NCI-H446 treated with DMSO at 0.1 percent for 48 hours (cell line): ENCODE measurements around the gene DNAJB7.
"Not testable (repeated sequence)": the region's sequence is repeated elsewhere in the genome, so short reads cannot be mapped to it uniquely, and the experiment has no call there.

ENCODE experiments used
- DNase-seq: peaks from one replicate; lab custom pipeline; 2025; lab: John Stamatoyannopoulos, UW

DNAJB7 gene

GRCh38 chr22:40862013-40862412 lies at the start of gene DNAJB7:
Gene DNAJB7 (minus strand): TSS chr22:40862113. CDS start chr22:40861994, 119 bp downstream.
- no peak for DNase-seq

- DNase-seq, result no peak
Observed at GRCh38 chr22:40908895-40909294, 47.0 kb upstream of the DNAJB7 start.

DNA sequence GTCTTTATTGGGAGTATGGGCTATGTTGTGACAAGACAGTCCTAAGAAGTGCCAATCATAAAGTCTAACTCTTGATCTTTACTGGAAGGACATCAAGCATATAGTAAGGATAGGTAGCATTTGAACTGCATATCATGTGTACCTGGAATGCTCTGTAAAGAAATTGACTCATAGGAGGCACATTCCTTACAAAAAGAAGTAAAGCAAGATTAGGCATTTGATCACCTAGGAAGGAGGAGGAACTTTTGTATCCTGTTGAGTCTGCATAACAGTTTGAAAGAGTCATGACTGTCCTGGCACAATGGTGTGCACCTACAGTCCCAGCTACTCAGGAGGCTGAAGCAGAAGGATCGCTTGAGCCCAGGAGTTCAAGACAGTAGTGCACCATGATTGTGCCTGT lies 42.2 kb upstream of the DNAJB7 start:
- DNase-seq, result no peak

DNA sequence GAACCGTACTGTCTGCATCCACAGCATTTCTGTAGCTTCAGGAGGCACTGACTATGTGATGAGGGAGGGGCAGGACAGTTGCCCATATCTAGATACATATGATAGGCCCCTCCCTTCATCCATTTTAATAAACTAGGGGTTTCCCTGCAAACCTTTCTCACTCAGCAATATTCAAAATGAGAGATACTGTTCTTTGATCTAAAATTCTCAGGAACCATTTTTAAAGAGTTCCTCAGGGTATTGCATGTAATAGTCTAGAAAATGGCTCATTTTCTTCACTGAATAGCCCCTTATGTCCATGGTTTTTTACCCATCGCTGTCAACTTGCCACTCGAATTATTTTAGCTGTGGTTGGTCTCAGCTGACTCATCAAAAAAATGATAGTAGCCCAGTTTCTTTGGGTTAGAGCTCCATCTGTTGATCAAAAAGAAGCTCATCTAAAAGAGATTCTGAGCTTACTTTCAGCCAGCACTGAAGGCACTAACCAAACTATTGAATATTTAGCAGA lies 37.0 kb upstream of the DNAJB7 start:
- peak; percentile 50 for DNase-seq

GRCh38 chr22:40894417-40894816 lies 32.5 kb upstream of the DNAJB7 start:
- no peak for DNase-seq

DNA sequence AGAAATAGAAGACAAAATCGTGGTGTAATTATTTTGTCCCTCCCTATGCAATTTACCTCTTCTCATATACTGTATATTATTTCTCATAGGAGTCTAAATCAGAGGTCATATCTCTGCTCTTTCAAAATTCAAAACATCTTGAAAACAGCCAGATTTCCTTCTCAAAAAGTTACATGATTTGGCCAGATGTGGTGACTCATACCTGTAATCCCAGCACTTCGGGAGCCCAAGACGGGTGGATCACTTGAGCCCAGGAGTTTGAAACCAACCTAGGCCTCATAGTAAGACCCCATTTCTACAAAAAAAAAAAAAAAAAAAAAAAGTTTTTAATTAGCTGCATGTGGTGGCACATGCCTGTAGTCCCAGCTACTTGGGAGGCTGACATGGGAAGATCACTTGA lies 29.0 kb upstream of the DNAJB7 start:
- DNase-seq, result no peak

DNA sequence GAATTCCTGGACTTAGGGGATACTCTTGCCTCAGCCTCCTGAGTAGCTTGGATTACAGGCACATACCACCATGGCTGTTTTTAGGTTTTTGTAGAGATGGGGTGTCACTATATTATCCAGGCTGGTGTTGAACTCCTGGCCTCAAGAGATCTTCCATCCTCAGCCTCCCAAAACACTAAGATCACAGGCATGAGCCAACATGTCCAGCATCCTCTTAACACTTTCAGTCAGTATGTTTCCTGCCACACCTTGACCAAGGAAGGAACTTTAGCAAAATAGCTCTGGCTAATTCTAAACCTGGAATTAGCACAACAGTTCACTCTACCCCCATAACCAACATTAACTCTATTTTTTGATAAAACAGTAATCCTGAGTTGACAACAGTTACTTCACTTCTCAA lies 27.2 kb upstream of the DNAJB7 start:
- no peak for DNase-seq

GRCh38 chr22:40878922-40879321 lies 17.0 kb upstream of the DNAJB7 start:
- DNase-seq, result no peak

GRCh38 chr22:40877488-40877887 lies 15.6 kb upstream of the DNAJB7 start:
- DNase-seq, result no peak

- DNase-seq, result no peak
Observed at GRCh38 chr22:40876907-40877306, 15.0 kb upstream of the DNAJB7 start.

DNA sequence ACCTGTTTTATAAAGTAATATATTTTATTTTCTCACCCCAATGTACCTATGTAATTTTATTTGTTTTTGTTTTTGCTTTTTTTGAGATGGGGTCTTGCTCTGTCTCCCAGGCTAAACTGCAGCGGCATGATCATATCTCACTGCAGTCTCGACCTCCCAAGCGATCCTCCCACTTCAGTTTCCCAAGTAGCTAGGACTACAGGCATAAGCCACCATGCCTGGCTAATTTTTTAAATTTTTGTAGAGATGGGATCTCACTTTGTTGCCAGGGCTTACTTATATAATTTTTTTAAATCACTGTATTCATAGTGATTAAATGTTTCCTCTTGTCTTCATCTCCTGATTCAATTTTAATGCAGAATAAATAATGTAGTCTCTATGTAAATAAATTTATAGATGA lies 13.2 kb upstream of the DNAJB7 start:
- DNase-seq, result no peak

DNA sequence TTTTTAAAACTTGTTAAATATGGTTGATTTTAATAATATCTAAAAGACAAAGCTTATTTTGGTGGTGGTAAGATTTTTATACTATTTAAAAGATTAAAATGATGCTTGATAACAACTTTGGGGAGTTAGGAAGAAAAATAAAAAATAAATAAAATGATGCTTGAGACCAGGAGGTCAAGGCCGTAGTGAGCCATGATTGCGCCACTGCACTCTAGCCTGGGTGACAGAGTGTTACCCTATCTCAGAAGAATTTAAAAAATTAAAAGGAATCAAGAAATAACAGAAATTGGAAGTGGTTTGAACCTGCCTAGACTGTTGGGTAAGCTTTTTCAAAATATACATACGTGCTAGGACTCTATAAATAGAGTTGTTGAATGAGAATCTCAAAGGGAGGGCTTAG lies 12.1 kb upstream of the DNAJB7 start:
- no peak for DNase-seq

DNA sequence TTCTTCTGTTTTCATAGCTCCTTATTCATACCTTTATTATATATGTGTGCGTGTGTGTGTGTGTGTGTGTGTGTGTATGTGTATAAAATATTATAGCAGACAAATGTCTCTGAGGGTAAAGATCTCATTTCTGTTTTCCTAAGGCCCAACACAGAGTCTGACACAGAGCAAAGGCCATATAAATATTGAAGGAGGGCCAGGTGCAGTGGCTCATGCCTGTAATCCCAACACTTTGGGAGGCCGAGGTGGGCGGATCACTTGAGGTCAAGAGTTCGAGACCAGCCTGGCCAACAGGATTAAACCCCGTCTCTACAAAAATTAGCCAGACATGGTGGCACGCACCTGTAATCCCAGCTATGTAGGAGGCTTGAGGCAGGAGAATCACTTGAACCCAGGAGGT lies 6.5 kb upstream of the DNAJB7 start:
- DNase-seq, result not testable (repeated sequence)

DNA sequence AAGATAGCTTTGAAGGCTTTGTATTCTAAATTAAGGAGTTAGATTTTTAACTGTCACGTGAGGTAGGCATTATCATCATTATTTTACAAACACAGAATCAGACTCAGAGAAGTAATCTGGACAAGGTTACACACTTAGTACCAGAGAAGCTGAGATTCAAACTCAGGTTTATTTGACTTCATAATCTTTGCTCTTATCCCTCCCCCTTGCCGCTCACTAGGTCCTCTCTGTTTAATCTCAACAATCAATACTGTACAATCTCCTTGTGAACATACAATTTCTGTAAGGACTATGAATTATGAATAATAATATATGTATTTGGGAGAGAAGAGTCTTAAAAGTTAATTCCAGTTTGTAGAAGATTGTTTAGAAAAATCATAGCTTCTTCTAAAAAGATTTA lies 5.2 kb upstream of the DNAJB7 start:
- no peak for DNase-seq

DNA sequence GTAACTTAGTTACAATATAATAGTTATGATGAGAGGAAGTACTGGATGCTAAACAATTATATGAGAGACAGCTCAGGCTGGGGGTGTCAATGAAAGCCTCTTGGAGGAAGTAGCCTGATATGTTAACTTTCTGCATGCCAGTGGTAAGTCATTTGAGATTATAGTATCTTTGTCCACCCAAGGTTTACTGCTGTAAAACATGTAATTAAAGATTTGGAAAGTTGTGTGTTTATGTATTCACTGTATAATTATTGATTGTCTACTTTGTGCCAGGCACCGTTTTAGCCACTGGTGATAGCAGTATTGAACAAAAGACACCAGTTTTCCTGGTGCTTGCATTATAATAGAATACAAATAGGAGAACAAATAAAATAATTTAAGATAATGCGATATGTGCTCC lies 624 bp upstream of the DNAJB7 start:
- no peak for DNase-seq

DNA sequence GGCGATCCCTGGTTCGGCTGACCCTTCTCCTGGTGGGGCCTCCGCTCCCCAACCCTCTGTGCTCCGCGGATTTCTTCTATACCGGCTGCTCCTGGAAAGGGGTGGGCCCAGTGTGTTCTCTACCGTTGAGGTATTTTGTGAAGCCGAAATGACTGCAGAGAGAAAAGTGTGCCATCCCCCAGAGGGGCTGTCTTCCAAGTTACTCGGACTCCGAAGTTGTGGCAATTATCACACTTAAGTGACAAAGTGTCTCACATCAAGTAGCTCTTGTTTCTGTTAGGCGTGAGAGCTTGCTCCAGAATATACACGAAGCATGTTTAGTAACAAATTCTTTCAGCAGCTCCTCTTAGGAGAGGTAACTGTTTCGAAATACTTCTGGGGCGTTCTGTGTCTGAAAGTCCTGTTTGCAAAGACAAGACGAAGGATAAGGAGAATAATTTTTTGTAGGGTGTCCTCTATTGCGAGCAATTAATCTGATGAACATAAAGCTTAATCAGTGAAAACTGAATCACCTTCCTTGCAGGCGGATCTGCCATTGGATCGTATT lies 4.5 kb downstream of the DNAJB7 start:
- no peak for DNase-seq

GRCh38 chr22:40856513-40857308 lies 5.2 kb downstream of the DNAJB7 start, which contains the start of the genes ST13 and XPNPEP3:
Gene ST13 (minus strand): TSS chr22:40856639. CDS start chr22:40856540, 99 bp downstream.
Gene XPNPEP3 (plus strand): TSS chr22:40857148. CDS start chr22:40857182, 34 bp downstream.
- DNase-seq, result peak; percentile 92

- no peak for DNase-seq
Observed at GRCh38 chr22:40855979-40856512, 5.9 kb downstream of the DNAJB7 start.

DNA sequence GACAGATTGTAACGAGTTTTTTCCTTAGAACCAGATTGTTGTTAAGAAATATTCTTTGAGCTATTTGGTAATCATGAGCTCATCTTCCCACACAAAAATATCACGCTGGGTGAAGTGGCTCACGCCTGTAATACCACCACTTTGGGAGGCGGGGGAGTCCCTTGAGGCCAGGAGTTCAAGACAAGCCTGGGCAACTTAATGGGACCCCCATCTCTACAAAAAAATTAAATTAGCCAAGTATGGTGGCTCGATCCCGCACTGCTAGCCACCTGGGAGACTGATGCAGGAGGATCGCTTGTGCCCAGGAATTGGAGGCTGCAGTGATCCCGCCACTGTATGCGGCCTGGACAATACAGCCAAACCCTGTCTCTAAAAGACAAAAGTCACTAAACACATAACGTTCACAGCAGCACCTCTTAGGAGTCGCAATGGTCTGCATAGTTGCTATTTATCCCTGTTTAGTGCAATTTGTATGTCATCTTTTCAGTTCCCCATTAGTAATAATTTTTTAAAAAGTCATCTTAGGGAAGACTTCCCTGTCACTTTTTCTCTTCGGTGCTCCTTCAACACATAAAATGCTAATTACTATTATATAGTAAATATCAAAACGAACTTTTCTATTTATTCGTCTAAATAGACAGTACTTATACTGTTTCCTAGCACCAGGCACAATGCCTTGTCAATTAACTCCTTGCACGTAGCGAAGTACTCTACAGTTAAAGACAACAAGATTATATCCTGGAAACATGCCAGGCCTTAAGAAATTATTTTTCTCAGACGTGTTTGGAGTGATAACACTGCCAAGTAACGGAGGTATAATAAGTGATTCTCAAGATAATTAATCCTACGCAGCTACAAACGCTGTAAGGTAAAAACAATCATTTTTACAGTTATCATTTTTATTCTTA lies 6.6 kb downstream of the DNAJB7 start:
- DNase-seq, result no peak

GRCh38 chr22:40853961-40854360 lies 8.0 kb downstream of the DNAJB7 start:
- DNase-seq, result no peak

GRCh38 chr22:40853333-40853732 lies 8.6 kb downstream of the DNAJB7 start:
- no peak for DNase-seq

GRCh38 chr22:40845816-40846215 lies 16.1 kb downstream of the DNAJB7 start:
- DNase-seq, result not testable (repeated sequence)
